PFSK-1 (cell line): ENCODE measurements around the gene HBA2.

Source experiments
- FOXP2 ChIP-seq: optimal IDR thresholded peaks from 2 replicates; pipeline ENCODE3; 2011; ENCODE audit warnings: borderline replicate concordance, control low read depth, inconsistent platforms; ENCODE audit not compliant: insufficient read depth; ENCODE audit errors: extremely low read length, extremely low read depth
- POLR2AphosphoS5 ChIP-seq: IDR thresholded peaks from 2 replicates; pipeline ENCODE4 v1.6.1; 2012; ENCODE audit warnings: low read depth, mild to moderate bottlenecking, control low read depth, low read length, moderate library complexity
- REST ChIP-seq, 2 experiments: IDR thresholded peaks; 2 replicates each; pipeline versions ENCODE4 v1.6.1 to v1.8.0; 2011 to 2012; ENCODE audit warnings: low read depth in 2 of 2, low read length in 2 of 2, control low read depth in 1 of 2, inconsistent platforms in 1 of 2, mild to moderate bottlenecking in 1 of 2, moderate library complexity in 1 of 2; ENCODE audit not compliant: insufficient read depth in 1 of 2
- SIN3A ChIP-seq: IDR thresholded peaks from 2 replicates; pipeline ENCODE4 v1.6.1; 2012; ENCODE audit warnings: mild to moderate bottlenecking, low read length, moderate library complexity, borderline replicate concordance; ENCODE audit not compliant: insufficient read depth
- TAF1 ChIP-seq: IDR thresholded peaks from 2 replicates; pipeline ENCODE4 v1.6.1; 2012; ENCODE audit warnings: low read length, control low read depth, borderline replicate concordance; ENCODE audit not compliant: insufficient read depth

Gene HBA2

GRCh38 chr16:189604-190186 is 17.0 kb downstream of the HBA2 start:
- no peak for TF ChIP-seq FOXP2
- TF ChIP-seq TAF1 = no peak
- no peak for TF ChIP-seq REST (IDR thresholded peaks at IDR 0.05; ENCODE audit: insufficient read depth in 1 of 2, low read depth in 2 of 2, low read length in 2 of 2)
- TF ChIP-seq SIN3A = no peak
- TF ChIP-seq POLR2AphosphoS5 = no peak

DNA sequence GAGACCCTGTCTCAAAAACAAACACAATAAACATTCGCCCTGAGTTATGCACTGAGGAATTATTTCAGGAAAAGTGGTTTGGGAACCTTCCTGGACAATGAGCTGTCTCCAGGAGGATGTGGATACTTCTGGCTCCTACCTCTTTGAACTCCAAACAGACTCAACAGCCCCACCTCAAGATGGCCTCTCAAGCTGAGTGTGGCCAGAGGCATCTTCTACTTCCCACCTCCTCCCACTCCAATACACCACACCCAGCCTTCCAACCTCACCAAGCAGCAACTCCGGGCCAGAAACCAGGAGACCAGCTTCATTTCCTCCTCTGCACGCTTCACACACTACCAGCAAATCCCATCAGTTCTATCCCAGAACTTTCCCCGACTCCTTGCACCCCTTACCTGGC is 19.2 kb downstream of the HBA2 start:
- TF ChIP-seq REST (IDR thresholded peaks at IDR 0.05; ENCODE audit: insufficient read depth in 1 of 2, low read depth in 2 of 2, low read length in 2 of 2) (no peak), FOXP2 (no peak), SIN3A (no peak), TAF1 (no peak), POLR2AphosphoS5 (no peak)

DNA sequence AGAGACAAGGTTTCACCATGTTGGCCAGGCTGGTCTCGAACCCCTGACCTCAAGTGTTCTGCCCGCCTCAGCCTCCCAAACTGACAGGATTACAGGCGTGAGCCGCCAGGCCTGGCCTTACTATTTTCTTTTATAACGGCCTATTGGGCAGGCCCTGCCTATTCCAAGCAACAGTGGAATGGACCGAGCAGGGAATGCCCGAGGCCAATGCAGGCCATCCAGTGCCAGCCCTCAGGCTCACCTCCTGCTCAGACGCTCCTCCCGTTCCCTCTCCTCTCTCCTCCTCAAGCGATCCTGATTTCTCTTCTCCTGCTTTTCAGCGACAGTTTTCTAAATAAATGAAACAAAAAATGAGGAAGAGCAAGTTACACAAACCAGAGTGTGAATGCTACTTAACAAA is 20.0 kb downstream of the HBA2 start:
- TF ChIP-seq FOXP2 (no peak), POLR2AphosphoS5 (no peak), SIN3A (no peak), TAF1 (no peak), REST (IDR thresholded peaks at IDR 0.05; ENCODE audit: insufficient read depth in 1 of 2, low read depth in 2 of 2, low read length in 2 of 2) (no peak)

GRCh38 chr16:193441-193840 is 20.8 kb downstream of the HBA2 start:
- TF ChIP-seq SIN3A = no peak
- no peak for TF ChIP-seq POLR2AphosphoS5
- no peak for TF ChIP-seq FOXP2
- no peak for TF ChIP-seq TAF1
- TF ChIP-seq REST (IDR thresholded peaks at IDR 0.05; ENCODE audit: insufficient read depth in 1 of 2, low read depth in 2 of 2, low read length in 2 of 2) = no peak

GRCh38 chr16:194516-194915 is 21.8 kb downstream of the HBA2 start:
- TF ChIP-seq TAF1 = no peak
- TF ChIP-seq POLR2AphosphoS5 = no peak
- no peak for TF ChIP-seq SIN3A
- TF ChIP-seq FOXP2 = no peak
- TF ChIP-seq REST (IDR thresholded peaks at IDR 0.05; ENCODE audit: insufficient read depth in 1 of 2, low read depth in 2 of 2, low read length in 2 of 2) = no peak
